HT1080 (cell line): Measurements from ENCODE around the gene CDC73. TPM values are rescaled to one million over a fixed set of nuclear protein-coding genes. Genes with fewer than 3 reads are reported as not detected.
"Not testable (repeated sequence)": the region's sequence is repeated elsewhere in the genome, so short reads cannot be mapped to it uniquely, and the experiment has no call there.

ENCODE experiments used
- DNase-seq: peaks from one replicate; pipeline ENCODE4 v3.0.0-alpha.2; 2015; ENCODE audit warnings: low read depth
- total RNA-seq: library from RNA; depleted of rRNA; stranded (reverse); fragments of >200 nt; shearing (Covaris generic); gene quantifications from 2 replicates; pipeline ENCODE4 v1.2.3, GENCODE V29; 2014

CDC73 gene
- total RNA-seq, 1 experiment from 2014 or later = 23.6 TPM

- no peak for DNase-seq
These were observed 99.8 kb downstream of the CDC73 start for GRCh38 chr1:193221651-193222050.

- no peak for DNase-seq
These were observed 100.3 kb downstream of the CDC73 start for GRCh38 chr1:193222056-193222615.

GRCh38 chr1:193229136-193229535, 107.3 kb downstream of the CDC73 start:
- DNase-seq = no peak

- not testable (repeated sequence) for DNase-seq
These were observed 109.3 kb downstream of the CDC73 start for GRCh38 chr1:193231146-193231545.

- DNase-seq = no peak
These were observed 112.7 kb downstream of the CDC73 start for GRCh38 chr1:193234530-193234929.

- DNase-seq = no peak
These were observed 115.6 kb downstream of the CDC73 start for GRCh38 chr1:193237381-193237978.

GRCh38 chr1:193240609-193241008, 118.8 kb downstream of the CDC73 start:
- DNase-seq = no peak

- no peak for DNase-seq
These were observed 119.4 kb downstream of the CDC73 start for GRCh38 chr1:193241132-193241827.

- no peak for DNase-seq
These were observed 120.2 kb downstream of the CDC73 start for GRCh38 chr1:193242000-193242399.

- no peak for DNase-seq
These were observed 127.4 kb downstream of the CDC73 start for GRCh38 chr1:193249187-193249586.

- DNase-seq = no peak
These were observed 130.1 kb downstream of the CDC73 start for GRCh38 chr1:193251950-193252349.

GRCh38 chr1:193256019-193256418, 134.2 kb downstream of the CDC73 start:
- DNase-seq = no peak

- no peak for DNase-seq
These were observed 137.8 kb downstream of the CDC73 start for GRCh38 chr1:193259636-193260035.

GRCh38 chr1:193260056-193260745, 138.4 kb downstream of the CDC73 start:
- DNase-seq = no peak

GRCh38 chr1:193260896-193261295, 139.1 kb downstream of the CDC73 start:
- no peak for DNase-seq

GRCh38 chr1:193262661-193263060, 140.8 kb downstream of the CDC73 start:
- DNase-seq = no peak

- peak; percentile 18 for DNase-seq
These were observed 142.7 kb downstream of the CDC73 start for GRCh38 chr1:193264313-193265065.

- DNase-seq = no peak
These were observed 143.9 kb downstream of the CDC73 start for GRCh38 chr1:193265716-193266115.

GRCh38 chr1:193266794-193267193, 145.0 kb downstream of the CDC73 start:
- not testable (repeated sequence) for DNase-seq

GRCh38 chr1:193270996-193271395, 149.2 kb downstream of the CDC73 start:
- peak; percentile 79 for DNase-seq

- no peak for DNase-seq
These were observed 153.9 kb downstream of the CDC73 start for GRCh38 chr1:193275773-193276172.
